Activated naive CD4-positive, alpha-beta T cell treated with anti-CD3 and anti-CD28 coated beads, Interleukin-2, amount 50 U/mL, for 24 hours (primary cell): ENCODE data around the gene ATG5.

Source experiments
- H3K27ac Mint-ChIP-seq: one replicate; pipeline ENCODE4 v1.8.0; 2021; ENCODE audit warnings: mild to moderate bottlenecking, mixed read lengths
- H3K27me3 Mint-ChIP-seq: one replicate; pipeline ENCODE4 v1.8.0; 2021; ENCODE audit warnings: mixed read lengths
- H3K36me3 Mint-ChIP-seq: one replicate; pipeline ENCODE4 v1.8.0; 2021; ENCODE audit warnings: mixed read lengths
- H3K4me1 Mint-ChIP-seq: one replicate; pipeline ENCODE4 v1.8.0; 2021; ENCODE audit warnings: mixed read lengths
- H3K4me3 Mint-ChIP-seq: one replicate; pipeline ENCODE4 v1.8.0; 2021; ENCODE audit warnings: mild to moderate bottlenecking, mixed read lengths
- H3K9me3 Mint-ChIP-seq: one replicate; pipeline ENCODE4 v1.8.0; 2021; ENCODE audit warnings: mixed read lengths

The ATG5 gene

GRCh38 chr6:106324726-106325335, 729 bp downstream of the ATG5 start:
- H3K27ac Mint-ChIP-seq, result peak overlapping the region; percentile 99
- H3K36me3 Mint-ChIP-seq, result peaks cover 9% of the 10 kb centered on the region
- no peaks in the 10 kb centered on the region for H3K27me3 Mint-ChIP-seq
- H3K4me3 Mint-ChIP-seq, result peak overlapping the region; percentile 100
- H3K4me1 Mint-ChIP-seq, result peaks cover 56% of the 10 kb centered on the region
- H3K9me3 Mint-ChIP-seq, result no peaks in the 10 kb centered on the region

GRCh38 chr6:106321940-106322339, 3.6 kb downstream of the ATG5 start:
- no peak overlapping the region for H3K27ac Mint-ChIP-seq
- H3K4me1 Mint-ChIP-seq, result peaks cover 77% of the 10 kb centered on the region
- H3K27me3 Mint-ChIP-seq, result no peaks in the 10 kb centered on the region
- H3K36me3 Mint-ChIP-seq, result peaks cover 12% of the 10 kb centered on the region
- no peaks in the 10 kb centered on the region for H3K9me3 Mint-ChIP-seq
- H3K4me3 Mint-ChIP-seq, result peak overlapping the region; percentile 60

DNA sequence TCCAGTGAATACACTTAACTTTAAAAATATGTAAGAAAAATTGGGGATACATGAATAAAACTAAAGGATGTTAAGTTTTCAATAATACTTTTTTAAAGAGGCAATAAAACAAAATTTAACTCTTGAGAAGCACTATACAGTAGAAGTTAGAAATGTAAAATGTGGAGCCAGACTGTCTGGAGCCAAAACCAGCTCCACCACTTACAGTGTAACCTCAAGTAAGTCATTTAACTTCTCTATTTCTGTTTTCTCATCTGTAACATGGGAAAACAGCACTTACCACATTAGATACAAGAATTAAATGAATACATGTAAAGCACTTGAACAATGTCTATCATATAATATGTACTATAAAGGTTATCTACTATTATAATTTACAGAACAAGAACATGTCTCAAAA, 6.7 kb downstream of the ATG5 start:
- Mint-ChIP-seq H3K4me1 (peaks cover 81% of the 10 kb centered on the region), H3K27ac (no peak overlapping the region), H3K4me3 (no peak overlapping the region), H3K36me3 (peaks cover 17% of the 10 kb centered on the region), H3K9me3 (no peaks in the 10 kb centered on the region), H3K27me3 (no peaks in the 10 kb centered on the region)

DNA sequence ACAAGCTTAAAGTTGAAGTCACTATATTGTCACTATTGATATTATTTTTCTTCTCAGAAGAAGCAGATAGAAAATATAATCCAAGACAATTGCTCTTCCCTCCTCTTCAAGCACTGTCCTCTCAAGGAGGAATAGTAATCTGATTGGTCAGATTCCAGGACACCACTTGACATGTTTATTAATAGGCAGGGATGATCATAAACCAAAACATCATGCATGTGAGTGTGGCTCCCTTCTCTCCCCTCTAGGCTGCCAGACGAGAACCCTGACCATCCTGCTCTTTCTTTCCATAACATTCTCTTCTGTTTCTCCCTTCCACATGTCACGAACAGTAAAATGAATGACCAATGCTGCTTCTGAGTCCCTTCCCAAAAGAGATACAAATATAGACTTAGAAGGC, 7.5 kb downstream of the ATG5 start:
- no peaks in the 10 kb centered on the region for H3K9me3 Mint-ChIP-seq
- no peaks in the 10 kb centered on the region for H3K27me3 Mint-ChIP-seq
- H3K4me1 Mint-ChIP-seq, result peaks cover 80% of the 10 kb centered on the region
- H3K27ac Mint-ChIP-seq, result no peak overlapping the region
- peaks cover 16% of the 10 kb centered on the region for H3K36me3 Mint-ChIP-seq
- H3K4me3 Mint-ChIP-seq, result no peak overlapping the region

DNA sequence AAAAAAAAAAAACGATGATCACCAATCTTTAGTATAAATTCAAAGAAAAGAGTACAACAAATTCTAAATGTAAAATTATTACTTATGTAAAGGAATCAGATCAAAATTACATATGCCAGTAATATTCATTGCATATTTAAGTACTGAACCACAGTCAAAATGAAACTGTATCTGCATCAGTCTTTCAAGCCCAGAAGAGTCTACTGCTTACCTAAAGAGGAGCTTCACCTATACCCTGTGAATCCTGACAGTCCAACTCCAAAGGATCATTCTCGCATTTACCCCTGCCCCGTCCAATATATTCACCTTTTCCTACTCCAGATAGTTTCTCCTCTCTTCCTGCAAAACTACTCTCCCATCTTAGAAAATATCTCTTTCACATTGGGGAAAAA, 9.2 kb downstream of the ATG5 start:
- Mint-ChIP-seq H3K4me3 (no peak overlapping the region), H3K27ac (peak overlapping the region; percentile 66), H3K9me3 (no peaks in the 10 kb centered on the region), H3K36me3 (peaks cover 17% of the 10 kb centered on the region), H3K4me1 (peaks cover 77% of the 10 kb centered on the region), H3K27me3 (no peaks in the 10 kb centered on the region)

- no peak overlapping the region for H3K4me3 Mint-ChIP-seq
- H3K36me3 Mint-ChIP-seq, result peaks cover 21% of the 10 kb centered on the region
- no peaks in the 10 kb centered on the region for H3K9me3 Mint-ChIP-seq
- H3K27me3 Mint-ChIP-seq, result no peaks in the 10 kb centered on the region
- peaks cover 79% of the 10 kb centered on the region for H3K4me1 Mint-ChIP-seq
- no peak overlapping the region for H3K27ac Mint-ChIP-seq
These were observed 9.7 kb downstream of the ATG5 start for GRCh38 chr6:106315765-106316374.

- Mint-ChIP-seq H3K4me3 (no peak overlapping the region), H3K36me3 (peaks cover 24% of the 10 kb centered on the region), H3K27me3 (no peaks in the 10 kb centered on the region), H3K27ac (no peak overlapping the region), H3K4me1 (peaks cover 64% of the 10 kb centered on the region), H3K9me3 (no peaks in the 10 kb centered on the region)
These were observed 15.7 kb downstream of the ATG5 start for GRCh38 chr6:106309766-106310373.

GRCh38 chr6:106308985-106309384, 16.6 kb downstream of the ATG5 start:
- Mint-ChIP-seq H3K4me1 (peaks cover 61% of the 10 kb centered on the region), H3K27ac (no peak overlapping the region), H3K36me3 (peaks cover 24% of the 10 kb centered on the region), H3K27me3 (no peaks in the 10 kb centered on the region), H3K9me3 (no peaks in the 10 kb centered on the region), H3K4me3 (no peak overlapping the region)

DNA sequence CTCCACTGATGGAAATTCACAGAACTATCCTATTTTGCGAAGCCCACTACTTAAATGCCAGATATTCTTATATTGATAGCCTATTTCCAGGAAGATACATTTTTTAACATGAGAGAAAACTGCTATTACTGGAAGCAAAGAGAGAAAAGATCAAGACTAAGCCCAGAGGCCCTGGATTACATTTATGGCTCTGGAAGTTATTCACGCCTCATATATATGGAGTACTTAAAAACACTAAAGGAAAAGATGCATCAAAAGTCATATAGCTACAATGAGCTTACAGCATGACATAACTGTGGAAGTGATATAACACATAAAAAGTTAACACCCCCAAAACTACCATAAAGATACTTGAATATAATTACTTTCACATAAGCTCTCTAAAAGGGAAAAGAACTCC, 19.8 kb downstream of the ATG5 start:
- Mint-ChIP-seq H3K4me1 (peaks cover 42% of the 10 kb centered on the region), H3K27ac (no peak overlapping the region), H3K27me3 (no peaks in the 10 kb centered on the region), H3K9me3 (no peaks in the 10 kb centered on the region), H3K4me3 (no peak overlapping the region), H3K36me3 (peaks cover 12% of the 10 kb centered on the region)

DNA sequence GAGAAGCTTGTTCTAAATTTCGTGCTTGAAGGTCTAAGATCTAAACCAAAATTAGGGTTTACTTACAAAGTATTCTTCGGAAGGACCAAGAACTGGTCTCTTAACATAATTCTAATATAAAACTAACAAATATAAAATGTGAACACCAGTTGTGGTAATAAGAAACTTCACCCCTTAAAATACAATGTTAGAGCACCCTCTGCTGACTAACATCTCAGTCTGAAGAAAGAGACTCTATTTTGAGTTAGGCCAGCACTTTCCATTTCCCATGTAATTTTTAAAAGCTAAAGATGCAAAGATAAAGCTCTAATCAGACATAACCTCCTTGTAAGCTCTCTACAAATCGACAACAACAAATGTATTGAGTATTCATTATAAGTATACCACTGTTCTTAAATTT, 24.6 kb downstream of the ATG5 start:
- H3K4me1 Mint-ChIP-seq, result peaks cover 27% of the 10 kb centered on the region
- no peaks in the 10 kb centered on the region for H3K27me3 Mint-ChIP-seq
- H3K4me3 Mint-ChIP-seq, result no peak overlapping the region
- no peaks in the 10 kb centered on the region for H3K9me3 Mint-ChIP-seq
- peaks cover 5% of the 10 kb centered on the region for H3K36me3 Mint-ChIP-seq
- no peak overlapping the region for H3K27ac Mint-ChIP-seq

GRCh38 chr6:106300020-106300780, 25.4 kb downstream of the ATG5 start:
- Mint-ChIP-seq H3K9me3 (no peaks in the 10 kb centered on the region), H3K4me3 (no peak overlapping the region), H3K4me1 (peaks cover 22% of the 10 kb centered on the region), H3K36me3 (peaks cover 2% of the 10 kb centered on the region), H3K27ac (no peak overlapping the region), H3K27me3 (no peaks in the 10 kb centered on the region)

GRCh38 chr6:106293116-106293515, 32.4 kb downstream of the ATG5 start:
- H3K27ac Mint-ChIP-seq, result no peak overlapping the region
- H3K27me3 Mint-ChIP-seq, result no peaks in the 10 kb centered on the region
- no peak overlapping the region for H3K4me3 Mint-ChIP-seq
- peaks cover 23% of the 10 kb centered on the region for H3K4me1 Mint-ChIP-seq
- peaks cover 8% of the 10 kb centered on the region for H3K9me3 Mint-ChIP-seq
- H3K36me3 Mint-ChIP-seq, result peaks cover 24% of the 10 kb centered on the region

DNA sequence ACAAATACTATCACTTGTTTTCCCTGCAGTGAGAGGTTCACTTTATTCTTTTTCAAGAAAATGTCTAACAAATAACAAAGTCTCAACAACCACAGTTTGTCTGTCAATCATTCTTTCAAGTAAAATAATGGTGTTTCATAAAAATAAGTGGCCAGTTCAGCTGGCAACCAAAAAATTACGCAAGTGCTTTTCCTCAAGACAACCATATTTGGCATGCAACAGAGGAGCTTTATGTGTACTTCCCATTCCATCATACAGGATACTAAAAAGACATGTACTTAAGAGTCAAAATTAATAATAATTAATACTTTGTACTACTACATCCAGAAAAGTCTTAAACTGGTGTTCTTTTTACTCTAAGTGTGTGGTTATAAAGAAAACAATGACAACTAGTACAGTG, 34.6 kb downstream of the ATG5 start:
- H3K27me3 Mint-ChIP-seq, result no peaks in the 10 kb centered on the region
- peaks cover 8% of the 10 kb centered on the region for H3K9me3 Mint-ChIP-seq
- no peak overlapping the region for H3K27ac Mint-ChIP-seq
- peaks cover 34% of the 10 kb centered on the region for H3K4me1 Mint-ChIP-seq
- peaks cover 29% of the 10 kb centered on the region for H3K36me3 Mint-ChIP-seq
- no peak overlapping the region for H3K4me3 Mint-ChIP-seq

- Mint-ChIP-seq H3K36me3 (peaks cover 30% of the 10 kb centered on the region), H3K27ac (no peak overlapping the region), H3K9me3 (peaks cover 8% of the 10 kb centered on the region), H3K27me3 (no peaks in the 10 kb centered on the region), H3K4me3 (no peak overlapping the region), H3K4me1 (peaks cover 36% of the 10 kb centered on the region)
These were observed 35.5 kb downstream of the ATG5 start for GRCh38 chr6:106290032-106290431.

- Mint-ChIP-seq H3K9me3 (peaks cover 8% of the 10 kb centered on the region), H3K36me3 (peaks cover 27% of the 10 kb centered on the region), H3K4me3 (no peak overlapping the region), H3K27me3 (no peaks in the 10 kb centered on the region), H3K27ac (peak overlapping the region; percentile 26), H3K4me1 (peaks cover 45% of the 10 kb centered on the region)
These were observed 38.3 kb downstream of the ATG5 start for GRCh38 chr6:106287215-106287614.

DNA sequence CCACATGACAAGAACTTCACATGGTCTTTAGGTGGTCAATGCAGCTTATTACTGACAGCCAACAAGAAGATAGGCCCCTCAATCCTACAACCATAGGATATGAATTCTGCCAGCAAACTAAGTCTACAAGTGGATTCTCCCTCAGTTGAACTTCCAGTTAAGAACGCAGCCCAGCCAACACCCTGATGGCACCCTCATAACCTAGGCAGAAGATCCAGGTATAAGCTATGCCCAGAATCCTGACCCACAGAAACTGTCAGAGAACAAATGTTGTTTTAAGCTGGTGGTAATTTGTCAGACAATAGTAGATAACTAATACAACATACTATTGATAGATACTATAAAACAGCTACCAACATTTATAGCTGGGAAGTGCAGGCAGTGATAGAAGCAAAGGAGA, 38.8 kb downstream of the ATG5 start:
- Mint-ChIP-seq H3K27me3 (no peaks in the 10 kb centered on the region), H3K4me1 (peaks cover 45% of the 10 kb centered on the region), H3K27ac (peak overlapping the region; percentile 26), H3K36me3 (peaks cover 22% of the 10 kb centered on the region), H3K4me3 (no peak overlapping the region), H3K9me3 (peaks cover 4% of the 10 kb centered on the region)
